Esophagus (tissue), 2 donors: Measurements from ENCODE around the gene VEZF1. TPM values are rescaled to one million over a fixed set of nuclear protein-coding genes. Genes with fewer than 3 reads are reported as not detected.

ENCODE experiments used
- H3K27ac ChIP-seq, 2 donors: one replicate each; pipeline ENCODE4 v1.5.1; 2013; ENCODE audit warnings: low read depth in 2 of 2, mild to moderate bottlenecking in 2 of 2, inconsistent platforms in 1 of 2, low read length in 1 of 2, moderate library complexity in 1 of 2
- H3K27me3 ChIP-seq, 2 donors: one replicate each; pipeline ENCODE4 v1.6.1; 2013; ENCODE audit warnings: low read length in 2 of 2, control low read depth in 1 of 2, mild to moderate bottlenecking in 1 of 2; ENCODE audit not compliant: insufficient read depth in 2 of 2, control insufficient read depth in 1 of 2
- H3K36me3 ChIP-seq, 2 donors: one replicate each; pipeline ENCODE4 v1.6.1; 2013; ENCODE audit warnings: low read length in 1 of 2; ENCODE audit not compliant: control insufficient read depth in 2 of 2, insufficient read depth in 2 of 2
- H3K4me1 ChIP-seq, 2 donors: one replicate each; pipeline ENCODE4 v1.6.1; 2013; ENCODE audit warnings: low read length in 1 of 2; ENCODE audit not compliant: control insufficient read depth in 2 of 2, insufficient read depth in 2 of 2
- H3K4me3 ChIP-seq, 2 donors: one replicate each; pipeline ENCODE4 v1.5.1; 2013; ENCODE audit warnings: low read length in 2 of 2, mild to moderate bottlenecking in 2 of 2, low read depth in 1 of 2, moderate library complexity in 1 of 2
- H3K9me3 ChIP-seq, 2 donors: one replicate each; pipeline ENCODE4 v1.6.1; 2013; ENCODE audit warnings: mild to moderate bottlenecking in 2 of 2, low read depth in 1 of 2, low read length in 1 of 2, moderate library complexity in 1 of 2; ENCODE audit not compliant: control insufficient read depth in 2 of 2, insufficient read depth in 1 of 2
- WGBS, 2 donors: extraction: QIAGEN DNeasy Blood & Tissue Kit; methylation state at CpG; one replicate each; pipeline ENCODE4 v1.1.7; 2013; 5-methylcytosine and 5-hydroxymethylcytosine counted together
- polyA plus RNA-seq, 2 donors: library from polyadenylated mRNA; stranded (reverse); fragments of 200-250 nt; gene quantifications; one replicate each; pipeline ENCODE4 v1.2.3, GENCODE V29; 2013
- donor health status: healthy with polysubstance abuse.
- donor health status: Bipolar disorder and iron deficiency.

The VEZF1 gene
- polyA plus RNA-seq, 2 donors: 8.8 to 10.6 TPM

DNA sequence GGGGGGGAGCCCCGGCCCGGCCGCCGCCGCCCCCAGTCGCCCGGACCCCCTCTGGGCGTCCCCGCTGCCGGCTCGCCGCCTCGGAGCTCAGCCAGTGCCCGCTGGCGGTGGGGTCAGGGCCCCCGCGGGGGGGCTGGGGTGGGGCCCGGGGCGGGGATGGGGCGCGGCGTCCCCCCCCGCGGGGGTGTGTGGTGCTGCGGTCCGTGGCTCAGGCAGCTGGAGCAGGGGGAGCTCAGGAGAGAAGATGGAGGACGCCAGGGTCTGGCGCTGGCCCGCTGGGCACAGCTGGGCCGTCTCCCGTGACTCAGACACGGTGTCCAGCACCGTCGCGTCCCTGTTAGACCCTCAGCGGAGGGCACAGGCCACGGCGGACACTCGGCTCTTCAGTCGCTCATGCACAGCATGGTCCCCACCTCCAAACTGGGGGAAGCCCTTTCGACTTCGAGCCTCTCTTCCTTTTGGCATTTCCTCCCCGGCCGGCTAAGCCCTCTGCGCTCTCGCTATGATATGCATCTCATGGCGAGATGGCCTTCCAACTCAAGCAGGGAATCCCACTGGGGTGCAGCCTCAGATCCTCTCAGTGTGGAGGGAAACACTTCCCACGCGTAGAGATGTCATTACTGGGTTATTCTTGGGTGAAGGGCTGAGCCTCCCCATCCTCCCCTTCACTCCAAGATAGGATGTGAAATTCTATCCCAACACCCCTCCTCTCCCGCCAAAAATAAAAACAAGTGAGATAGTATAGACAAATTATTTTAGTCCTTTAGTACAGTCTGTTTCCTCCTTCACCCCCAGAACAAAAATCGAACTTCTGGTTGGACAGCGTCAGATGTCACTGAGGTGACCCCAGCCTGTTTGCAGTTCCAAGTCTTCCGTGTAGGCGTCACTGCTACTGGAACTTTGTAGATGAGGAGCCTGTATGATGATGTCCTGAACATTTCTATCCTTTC is 522 bp upstream of the VEZF1 start:
- peak overlapping the region; percentile 87 to 93 for H3K4me3 ChIP-seq
- 3 to 4% methylated on average over 33 to 54 of the region's 54 CpGs for WGBS, 2 donors
- no peaks in the 10 kb centered on the region for H3K27me3 ChIP-seq
- no peaks in the 10 kb centered on the region for H3K9me3 ChIP-seq
- peak overlapping the region; percentile 93 to 99 for H3K27ac ChIP-seq
- no peaks in the 10 kb centered on the region for H3K36me3 ChIP-seq
- H3K4me1 ChIP-seq: no peaks in the 10 kb centered on the region

DNA sequence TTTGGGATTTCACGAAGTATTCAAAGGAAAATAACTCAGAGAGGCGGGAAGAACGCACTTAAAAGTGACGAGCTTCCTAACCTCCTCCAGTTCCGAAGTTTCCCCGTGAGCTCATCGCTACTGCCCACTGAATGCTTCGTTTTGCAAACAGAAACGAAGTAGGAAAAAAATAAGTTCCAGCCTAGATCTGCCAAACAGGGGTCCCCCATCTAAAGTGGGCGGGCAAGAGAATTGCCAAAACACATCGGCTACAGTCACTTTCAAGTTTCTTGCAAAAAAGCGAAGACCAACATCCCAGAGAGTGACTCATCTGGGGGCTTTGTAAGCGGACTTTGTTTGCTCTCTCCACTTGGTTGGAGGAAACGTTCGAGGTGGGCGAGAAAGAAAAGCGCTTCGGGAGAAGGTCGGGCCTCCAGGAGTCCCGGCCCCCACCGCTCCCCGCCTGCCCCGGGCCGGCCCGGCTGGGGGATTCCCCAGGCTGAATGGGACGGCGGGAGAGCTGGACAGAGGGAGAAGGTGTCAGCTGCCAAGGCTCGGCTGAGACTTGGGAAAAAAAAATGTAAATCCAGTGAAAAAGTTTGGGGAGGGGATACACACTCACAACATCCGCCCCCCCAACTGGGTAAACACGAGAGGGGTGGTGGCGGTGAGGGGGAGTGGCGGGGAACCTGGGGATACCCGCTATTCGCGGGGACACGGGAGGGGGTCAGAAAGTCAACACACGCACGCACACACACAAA is 1.0 kb downstream of the VEZF1 start:
- no peaks in the 10 kb centered on the region for H3K9me3 ChIP-seq
- H3K4me3 ChIP-seq: peak overlapping the region; percentile 87 to 93
- H3K27me3 ChIP-seq: no peaks in the 10 kb centered on the region
- H3K36me3 ChIP-seq: no peaks in the 10 kb centered on the region
- peaks cover 0 to 3% of the 10 kb centered on the region in 2 donors for H3K4me1 ChIP-seq
- peak overlapping the region; percentile 93 to 99 for H3K27ac ChIP-seq
- WGBS, 2 donors: 1% methylated on average over 38 of the region's 38 CpGs

DNA sequence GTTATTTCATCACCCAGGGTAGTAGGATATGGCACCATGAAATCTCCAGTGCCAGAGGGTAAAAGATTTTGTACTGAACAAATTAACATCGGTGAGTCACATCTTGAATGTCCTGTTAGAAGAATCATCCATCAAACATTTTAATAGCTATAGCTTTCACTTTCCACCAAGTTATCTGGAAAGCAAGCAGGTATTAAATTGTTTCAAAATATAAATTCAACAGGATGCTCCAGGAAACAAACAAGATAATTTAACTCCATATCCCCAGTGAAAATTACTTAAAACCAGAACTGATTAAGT is 2.4 kb downstream of the VEZF1 start:
- Histone ChIP-seq H3K27ac (peak overlapping the region in 1 of 2 donors; percentile 12), H3K36me3 (no peaks in the 10 kb centered on the region), H3K27me3 (no peaks in the 10 kb centered on the region), H3K9me3 (no peaks in the 10 kb centered on the region), H3K4me1 (peaks cover 0 to 3% of the 10 kb centered on the region in 2 donors), H3K4me3 (no peak overlapping the region)
- 6 to 13% methylated on average over 1 of the region's 1 CpG for WGBS, 2 donors

DNA sequence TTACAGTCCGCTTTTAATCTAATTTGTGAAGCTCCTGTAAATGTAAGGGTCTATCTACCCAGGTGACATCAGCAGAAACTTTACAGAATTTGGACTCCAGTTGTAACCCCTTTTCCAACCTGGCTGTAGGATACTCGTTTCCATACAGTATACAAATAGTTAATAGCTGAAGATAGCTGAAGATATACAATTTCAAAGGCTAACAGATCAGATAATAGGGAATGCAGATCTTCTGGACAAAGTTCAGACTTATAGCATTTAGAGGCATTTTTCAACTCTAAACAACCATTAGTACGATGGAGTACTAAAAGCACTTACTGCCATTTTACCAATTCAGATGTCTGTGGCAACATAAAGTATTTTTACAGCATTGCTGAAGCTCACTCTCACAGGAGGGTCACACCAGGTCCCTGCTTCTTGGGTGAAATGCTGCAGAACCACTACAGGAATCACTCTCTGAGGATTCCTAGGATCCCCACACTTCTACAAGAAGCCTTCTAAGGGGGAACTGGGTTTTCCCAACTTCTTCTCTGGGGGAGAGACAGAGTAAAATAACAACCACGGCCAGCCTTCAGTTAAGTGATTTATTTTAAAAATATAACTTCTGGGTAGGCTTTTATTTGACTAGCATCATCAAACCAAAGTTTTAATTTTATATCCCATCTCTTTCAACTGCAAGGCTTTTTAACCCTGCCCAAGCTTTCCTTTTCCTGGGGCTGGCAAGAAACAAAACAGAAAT is 2.9 kb downstream of the VEZF1 start:
- Histone ChIP-seq H3K4me3 (peak overlapping the region in 1 of 2 donors; percentile 25), H3K36me3 (no peaks in the 10 kb centered on the region), H3K27ac (peak overlapping the region; percentile 12 to 68), H3K9me3 (no peaks in the 10 kb centered on the region), H3K27me3 (no peaks in the 10 kb centered on the region), H3K4me1 (peaks cover 0 to 3% of the 10 kb centered on the region in 2 donors)
- WGBS, 2 donors: 38 to 45% methylated on average over 4 of the region's 4 CpGs

DNA sequence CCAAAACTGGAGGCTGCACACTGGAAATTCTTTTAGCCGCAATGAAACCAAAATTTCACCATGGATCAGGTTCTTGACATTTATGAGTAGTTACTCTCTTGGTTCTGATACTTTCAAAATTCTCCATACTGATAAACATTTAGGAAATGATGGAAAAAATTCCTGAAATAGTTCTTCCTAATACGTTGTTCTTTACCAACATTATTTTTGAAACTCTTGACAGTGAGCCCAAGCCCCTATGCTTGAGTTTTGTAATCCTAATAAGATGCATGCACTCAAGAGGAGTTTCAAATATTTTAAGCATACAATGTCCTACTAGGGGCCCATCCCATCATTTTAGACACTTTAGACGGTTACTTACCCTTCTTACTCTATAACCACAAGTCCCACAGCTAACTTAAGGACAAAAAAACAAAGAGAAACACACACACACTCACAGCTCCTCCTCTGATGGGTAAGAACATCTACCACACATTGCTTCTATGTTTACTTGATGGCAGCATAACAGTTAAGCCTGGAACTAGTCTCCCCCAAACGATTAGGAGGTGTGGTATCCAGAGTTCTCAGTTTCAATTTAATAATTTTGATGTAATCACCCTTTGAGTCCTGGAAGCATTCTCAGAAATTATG is 3.7 kb downstream of the VEZF1 start:
- Histone ChIP-seq H3K4me3 (no peak overlapping the region), H3K27me3 (no peaks in the 10 kb centered on the region), H3K36me3 (no peaks in the 10 kb centered on the region), H3K27ac (peak overlapping the region in 1 of 2 donors; percentile 4), H3K4me1 (peaks cover 0 to 3% of the 10 kb centered on the region in 2 donors), H3K9me3 (no peaks in the 10 kb centered on the region)
- 37 to 44% methylated on average over 4 of the region's 4 CpGs for WGBS, 2 donors

DNA sequence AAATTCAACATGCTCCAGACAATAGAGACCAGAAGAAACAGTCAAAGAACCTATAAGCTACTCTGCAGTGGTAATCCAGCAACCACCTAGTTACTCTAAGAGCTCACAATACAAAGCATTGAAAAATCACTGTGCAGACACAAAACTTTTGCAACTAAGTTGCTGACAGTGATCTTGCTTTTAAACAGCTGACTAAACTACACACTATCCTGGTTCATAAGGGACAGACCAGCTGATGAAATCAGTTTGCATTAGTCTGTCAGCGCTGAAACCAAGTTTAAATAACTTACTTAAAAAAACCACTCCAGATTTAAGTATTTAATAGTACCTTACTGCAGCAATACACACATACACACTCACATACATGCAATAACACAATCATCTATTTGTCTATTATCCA is 4.6 kb downstream of the VEZF1 start:
- H3K27ac ChIP-seq: no peak overlapping the region
- H3K4me1 ChIP-seq: peaks cover 0 to 3% of the 10 kb centered on the region in 2 donors
- H3K9me3 ChIP-seq: no peaks in the 10 kb centered on the region
- 72 to 82% methylated on average over 1 of the region's 1 CpG for WGBS, 2 donors
- no peak overlapping the region for H3K4me3 ChIP-seq
- peaks cover 0 to 2% of the 10 kb centered on the region in 2 donors for H3K36me3 ChIP-seq
- no peaks in the 10 kb centered on the region for H3K27me3 ChIP-seq

DNA sequence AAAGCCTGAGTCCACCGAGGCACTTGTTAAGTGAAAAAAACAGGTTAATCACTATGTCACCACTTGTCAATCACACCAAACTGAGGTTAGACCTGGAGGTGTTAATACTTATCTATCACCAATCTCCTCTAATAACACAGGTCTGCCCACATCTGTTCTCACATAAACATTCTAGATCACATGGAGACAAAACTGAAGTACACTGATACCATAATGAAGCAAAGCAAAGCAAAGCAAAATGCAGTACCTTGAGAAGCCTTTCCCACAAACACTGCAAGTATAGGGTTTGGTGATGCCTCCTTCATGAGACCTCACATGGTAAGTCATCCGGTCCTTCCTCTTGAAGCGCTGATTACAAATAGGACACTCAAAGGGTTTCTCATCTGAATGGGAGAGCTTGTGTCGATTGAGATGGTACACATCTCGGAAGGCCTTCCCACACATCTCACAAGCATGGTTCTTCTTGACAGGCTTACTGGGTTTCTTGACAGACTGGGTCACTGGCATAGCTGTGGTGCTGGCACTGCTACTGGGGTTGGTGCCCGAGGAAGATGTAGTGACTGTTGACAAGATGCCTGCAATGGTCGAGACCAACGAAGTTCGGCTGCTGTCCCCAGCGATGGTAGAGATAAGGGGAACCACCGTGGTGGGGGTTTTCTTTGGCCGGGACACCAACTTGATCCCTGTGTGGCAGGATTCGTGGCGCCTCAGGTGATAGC is 5.4 kb downstream of the VEZF1 start:
- peak overlapping the region in 1 of 2 donors; percentile 4 for H3K27ac ChIP-seq
- H3K27me3 ChIP-seq: no peaks in the 10 kb centered on the region
- WGBS, 2 donors: 65 to 75% methylated on average over 14 of the region's 14 CpGs
- H3K36me3 ChIP-seq: peaks cover 0 to 2% of the 10 kb centered on the region in 2 donors
- peaks cover 0 to 3% of the 10 kb centered on the region in 2 donors for H3K4me1 ChIP-seq
- H3K4me3 ChIP-seq: no peak overlapping the region
- H3K9me3 ChIP-seq: no peaks in the 10 kb centered on the region

DNA sequence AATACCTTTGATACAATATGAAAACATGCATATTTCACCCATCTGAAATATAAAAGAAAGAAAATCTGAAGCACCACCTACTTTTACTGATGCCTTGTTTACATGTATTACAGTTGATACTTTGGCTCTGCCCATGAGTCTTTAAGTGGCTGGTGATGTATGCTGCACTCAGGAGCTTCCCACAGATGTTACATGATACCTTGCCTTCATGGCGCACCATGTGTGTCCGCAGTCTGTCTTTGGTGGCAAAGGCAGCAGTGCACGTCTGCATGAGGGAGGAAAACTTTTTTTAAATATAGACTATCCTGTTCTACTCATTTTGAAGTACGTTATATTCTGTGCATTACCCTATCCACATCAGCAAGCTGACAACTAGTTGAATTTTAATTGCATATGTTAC is 7.5 kb downstream of the VEZF1 start:
- Histone ChIP-seq H3K9me3 (no peaks in the 10 kb centered on the region), H3K4me1 (peaks cover 0 to 3% of the 10 kb centered on the region in 2 donors), H3K27me3 (no peaks in the 10 kb centered on the region), H3K36me3 (peaks cover 2 to 4% of the 10 kb centered on the region in 2 donors), H3K4me3 (no peak overlapping the region), H3K27ac (no peak overlapping the region)
- 89 to 91% methylated on average over 4 of the region's 4 CpGs for WGBS, 2 donors
